Stimulated activated CD4-positive, alpha-beta T cell treated with anti-CD3 and anti-CD28 coated beads, Interleukin-1b, Interleukin-23, amount 100 ng/mL, for 48 hours (primary cell): ENCODE data around the gene SEMA7A.

Source experiments
- DNase-seq: peaks from one replicate; pipeline ENCODE4 v3.0.0-alpha.2; 2020

Gene SEMA7A

DNA sequence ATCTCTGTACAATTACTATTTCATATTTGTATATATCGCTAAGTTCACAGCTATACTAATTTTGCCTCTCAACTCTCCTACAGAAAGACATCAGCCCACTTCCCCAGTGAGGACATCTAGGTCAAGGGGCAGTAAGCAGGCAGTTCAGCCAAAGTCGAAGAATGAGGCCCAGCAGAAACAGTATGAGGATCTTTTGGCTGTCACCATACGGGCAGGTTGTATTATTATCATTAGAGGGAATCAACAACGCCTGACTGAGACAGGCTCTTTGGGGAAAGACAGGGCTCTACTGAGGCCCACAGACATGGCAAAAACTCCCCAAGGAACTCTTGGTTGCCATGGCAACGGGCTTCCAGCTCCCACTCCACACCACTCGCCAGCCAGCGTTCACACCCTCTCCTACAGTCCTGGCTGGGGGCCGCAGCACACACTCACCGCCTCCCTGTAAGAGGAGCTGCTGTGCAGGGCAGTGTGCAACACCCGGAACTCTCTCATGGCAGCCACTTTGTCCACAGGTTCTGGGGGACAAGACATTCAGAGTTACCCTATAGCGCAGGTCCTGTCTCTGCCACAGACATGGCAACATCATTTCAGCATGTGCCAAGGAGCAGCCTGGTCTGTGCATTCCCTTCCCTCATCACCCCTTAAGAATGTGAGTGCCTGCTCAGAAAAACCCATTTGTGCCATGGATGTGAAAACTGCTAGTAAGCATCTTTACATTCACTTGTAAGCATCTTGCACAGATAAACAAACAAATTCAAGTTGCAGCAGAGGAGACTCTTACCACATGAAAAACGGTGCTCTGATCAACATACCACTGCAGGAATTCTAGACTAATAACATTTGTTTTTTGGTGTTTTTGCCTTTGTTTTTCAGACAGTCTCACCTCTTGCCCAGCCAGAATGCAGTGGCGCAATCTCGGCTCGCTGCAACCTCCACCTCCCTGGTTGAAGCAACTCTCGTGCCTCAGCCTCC lies 18.4 kb upstream of the SEMA7A start:
- no peak for DNase-seq

- DNase-seq, result no peak
Observed at GRCh38 chr15:74451322-74451721, 17.6 kb upstream of the SEMA7A start.

DNA sequence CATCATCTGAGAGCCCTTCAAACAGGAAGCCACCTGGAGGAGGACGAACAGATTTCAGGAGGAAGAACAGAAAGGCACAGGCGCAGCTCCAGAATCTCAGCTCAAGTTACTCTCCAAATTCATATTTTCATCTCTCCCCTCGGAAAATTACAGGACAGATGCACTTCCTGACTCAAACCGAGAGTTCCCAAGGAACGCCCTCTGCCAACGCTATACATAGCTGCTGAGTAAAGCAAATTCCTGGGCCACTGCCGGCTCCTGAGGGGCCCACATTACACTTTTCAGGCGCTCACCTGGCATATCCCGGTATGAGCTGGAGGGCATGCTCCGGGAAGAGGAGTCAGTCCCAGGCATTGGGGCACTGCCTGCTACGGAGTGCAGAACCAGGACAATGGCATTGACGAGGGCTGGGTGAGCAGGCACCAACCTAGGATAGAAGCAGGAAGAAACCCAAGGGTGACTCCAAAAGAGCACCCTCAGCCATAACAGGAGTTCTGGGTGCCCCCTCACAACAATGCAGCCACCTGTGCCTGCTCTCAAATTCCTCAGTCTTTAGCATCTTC lies 16.0 kb upstream of the SEMA7A start:
- no peak for DNase-seq

GRCh38 chr15:74449095-74449494 lies 15.3 kb upstream of the SEMA7A start:
- DNase-seq, result no peak

DNA sequence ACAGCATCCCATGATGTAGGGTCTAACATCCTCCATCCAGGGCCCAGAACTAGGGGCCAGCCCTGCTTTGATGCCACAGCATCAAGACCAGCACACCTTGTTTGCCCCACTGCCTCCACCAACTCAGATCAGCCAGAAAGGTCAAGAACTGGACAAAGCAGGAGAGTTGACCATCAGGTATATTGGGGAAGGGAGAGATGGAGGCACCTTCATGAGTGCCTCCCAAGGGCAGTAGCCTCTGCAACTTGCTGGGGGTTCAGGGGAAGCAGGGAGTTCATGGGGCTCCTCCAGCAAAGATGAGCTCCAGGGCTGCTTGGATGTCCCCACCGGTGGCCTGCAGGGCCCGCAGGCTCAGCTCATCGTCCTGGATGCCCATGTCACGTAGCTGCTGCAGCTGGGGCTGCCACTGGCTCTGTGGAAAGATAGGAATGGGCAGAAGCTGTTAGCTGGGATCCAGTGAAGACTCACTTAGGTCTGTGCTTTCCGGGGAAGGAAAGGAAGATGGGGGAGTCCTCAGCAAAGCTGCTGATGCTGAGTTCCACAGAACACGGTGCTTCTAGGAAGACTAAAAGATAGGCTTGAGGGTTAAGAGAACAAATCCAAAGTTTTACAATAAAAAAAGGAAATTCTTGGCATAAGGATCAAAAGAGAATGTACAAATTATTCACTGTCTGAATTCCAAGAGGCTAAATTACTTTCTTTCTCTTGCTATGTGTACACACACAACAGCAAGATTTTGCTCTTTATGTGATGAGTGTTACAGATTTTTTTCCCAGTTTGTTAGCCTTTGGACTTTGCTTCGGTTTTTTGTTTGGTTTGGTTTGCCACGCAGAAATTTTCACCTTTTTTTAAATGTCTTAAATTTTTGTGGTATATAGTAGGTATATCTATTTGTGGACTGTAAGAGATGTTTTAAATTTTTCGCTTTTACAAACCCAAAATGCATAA lies 12.3 kb upstream of the SEMA7A start:
- no peak for DNase-seq

GRCh38 chr15:74444106-74445062 lies 10.6 kb upstream of the SEMA7A start:
- DNase-seq, result no peak

DNA sequence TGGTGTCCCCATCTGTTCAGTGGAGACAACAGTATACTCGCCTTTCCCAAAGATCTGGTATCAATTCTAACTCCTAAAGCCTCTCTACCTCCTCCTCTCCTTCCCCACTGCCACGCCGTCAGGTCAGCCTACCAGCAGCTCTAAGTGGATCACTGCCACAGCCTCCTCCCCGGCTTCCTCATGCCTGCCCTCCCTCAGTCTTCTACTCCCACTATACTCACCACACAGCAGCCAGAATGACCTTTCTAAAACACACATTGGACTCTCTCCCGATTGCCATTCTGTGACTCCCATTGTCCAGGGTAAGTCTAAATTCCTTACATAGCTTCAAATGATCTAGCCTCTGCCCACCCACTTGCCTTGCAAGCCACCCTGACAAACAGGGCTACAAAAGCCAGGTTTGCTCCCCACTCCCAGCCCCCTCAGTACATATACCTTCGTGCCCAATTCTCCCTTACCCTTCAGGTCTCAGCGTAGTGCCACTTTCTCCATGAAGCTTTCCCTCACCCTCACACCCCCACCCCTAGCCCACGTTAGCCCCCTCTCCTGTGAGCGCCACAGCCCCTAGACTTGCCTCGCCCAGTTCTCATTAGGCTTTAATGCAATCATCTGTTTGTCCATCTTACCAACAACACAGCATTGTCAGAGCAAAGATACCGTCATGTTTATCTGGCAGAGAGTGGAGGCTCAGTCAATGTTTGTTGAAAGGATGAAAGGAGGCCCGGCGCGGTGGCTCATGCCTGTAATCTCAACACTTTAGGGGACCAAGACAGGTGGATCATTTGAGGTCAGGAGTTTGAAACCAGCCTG lies 9.5 kb upstream of the SEMA7A start:
- DNase-seq, result no peak

- DNase-seq, result no peak
Observed at GRCh38 chr15:74442604-74443003, 8.8 kb upstream of the SEMA7A start.

GRCh38 chr15:74442063-74442462 lies 8.3 kb upstream of the SEMA7A start:
- DNase-seq, result no peak

DNA sequence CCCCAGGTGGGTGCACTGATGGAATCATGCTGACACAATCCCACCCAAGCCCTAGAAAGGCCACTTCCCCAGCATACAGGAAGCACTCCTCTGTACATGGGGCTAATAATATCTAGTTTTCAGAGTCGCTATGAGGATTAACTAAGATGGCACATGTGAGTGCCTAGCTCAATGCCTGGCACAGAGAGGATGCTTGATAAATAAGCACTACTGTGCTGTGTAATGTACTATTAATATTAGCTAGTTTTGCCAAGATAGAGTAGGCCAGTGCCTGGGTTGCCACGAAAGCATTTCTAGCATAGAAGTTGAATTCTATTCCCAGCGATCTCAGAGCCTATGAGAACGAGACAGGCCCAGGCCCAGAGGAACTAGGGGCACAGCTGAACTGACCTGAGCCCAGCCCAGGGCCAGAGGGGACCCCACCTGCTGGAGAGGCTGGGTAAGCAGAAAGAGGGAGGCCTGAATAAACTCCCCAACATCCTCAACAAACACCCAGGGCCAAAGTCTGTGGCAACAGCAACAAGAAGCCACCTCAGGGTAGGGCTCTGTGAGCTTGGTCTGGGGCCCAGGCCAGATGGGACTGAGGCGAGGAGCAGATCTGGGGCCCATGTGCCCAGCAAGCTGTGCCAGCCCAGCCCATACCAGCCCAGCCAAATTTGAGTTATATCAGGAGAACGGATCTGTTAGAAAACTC lies 7.6 kb upstream of the SEMA7A start:
- DNase-seq, result no peak

DNA sequence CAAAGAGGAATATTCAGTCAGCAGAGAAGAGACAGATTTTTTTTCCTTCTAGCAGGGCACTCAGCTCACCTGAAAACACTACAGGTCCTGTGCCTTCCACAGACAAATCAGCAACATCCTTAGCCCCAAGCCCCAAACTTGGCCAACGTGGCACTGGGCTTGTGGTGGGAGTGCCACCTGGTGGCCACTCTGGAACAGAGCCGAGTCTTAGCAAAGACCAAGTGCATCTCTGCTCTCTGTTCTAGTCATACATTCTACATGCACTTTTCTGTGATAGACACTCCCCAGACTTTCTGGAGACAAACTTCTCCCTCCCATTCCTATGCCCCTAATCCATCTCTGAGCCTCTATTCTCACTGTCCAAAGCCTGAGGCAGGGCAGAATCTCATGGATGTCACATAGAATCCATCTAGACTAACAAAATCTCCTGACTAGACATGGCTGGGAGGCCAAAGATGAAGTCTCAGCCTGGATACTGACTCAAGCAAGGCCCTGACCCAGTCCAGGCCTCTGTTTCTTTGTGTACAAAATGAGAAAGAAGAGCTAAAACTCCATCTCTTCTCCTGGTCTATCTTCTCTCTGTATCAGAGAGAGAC lies 5.1 kb upstream of the SEMA7A start:
- DNase-seq, result peak; percentile 80

GRCh38 chr15:74438206-74438605 lies 4.4 kb upstream of the SEMA7A start:
- DNase-seq, result no peak

- no peak for DNase-seq
Observed at GRCh38 chr15:74434263-74435136, 742 bp upstream of the SEMA7A start.

- no peak for DNase-seq
Observed at GRCh38 chr15:74432968-74433591, 678 bp downstream of the SEMA7A start.

GRCh38 chr15:74432271-74432967 lies 1.3 kb downstream of the SEMA7A start:
- no peak for DNase-seq

GRCh38 chr15:74431645-74432044 lies 2.1 kb downstream of the SEMA7A start:
- peak; percentile 22 for DNase-seq

DNA sequence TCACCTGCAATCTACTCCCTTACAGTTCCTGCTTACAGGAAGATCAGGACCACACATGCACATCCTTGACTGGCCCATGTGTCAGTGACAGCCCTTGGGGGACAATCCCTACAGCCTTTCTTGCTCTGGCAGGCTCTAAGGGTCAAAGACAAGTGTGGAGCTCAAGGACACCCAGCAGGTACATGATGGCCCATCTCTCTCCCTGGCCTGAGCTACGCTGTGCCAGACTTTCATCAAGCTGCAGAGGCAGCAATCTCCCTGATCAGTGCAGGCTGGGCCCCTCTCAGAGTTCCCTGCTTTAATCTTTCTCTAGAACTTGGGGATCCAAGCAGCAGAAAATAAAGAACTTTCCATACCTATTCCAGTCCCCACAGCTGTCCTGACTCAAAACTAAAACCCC lies 2.6 kb downstream of the SEMA7A start:
- no peak for DNase-seq

GRCh38 chr15:74430510-74430951 lies 3.2 kb downstream of the SEMA7A start:
- DNase-seq, result no peak
